Measurements from ENCODE around the gene KBTBD7. TPM values are rescaled to one million over a fixed set of nuclear protein-coding genes. Genes with fewer than 3 reads are reported as not detected.

KBTBD7 gene, protein sequence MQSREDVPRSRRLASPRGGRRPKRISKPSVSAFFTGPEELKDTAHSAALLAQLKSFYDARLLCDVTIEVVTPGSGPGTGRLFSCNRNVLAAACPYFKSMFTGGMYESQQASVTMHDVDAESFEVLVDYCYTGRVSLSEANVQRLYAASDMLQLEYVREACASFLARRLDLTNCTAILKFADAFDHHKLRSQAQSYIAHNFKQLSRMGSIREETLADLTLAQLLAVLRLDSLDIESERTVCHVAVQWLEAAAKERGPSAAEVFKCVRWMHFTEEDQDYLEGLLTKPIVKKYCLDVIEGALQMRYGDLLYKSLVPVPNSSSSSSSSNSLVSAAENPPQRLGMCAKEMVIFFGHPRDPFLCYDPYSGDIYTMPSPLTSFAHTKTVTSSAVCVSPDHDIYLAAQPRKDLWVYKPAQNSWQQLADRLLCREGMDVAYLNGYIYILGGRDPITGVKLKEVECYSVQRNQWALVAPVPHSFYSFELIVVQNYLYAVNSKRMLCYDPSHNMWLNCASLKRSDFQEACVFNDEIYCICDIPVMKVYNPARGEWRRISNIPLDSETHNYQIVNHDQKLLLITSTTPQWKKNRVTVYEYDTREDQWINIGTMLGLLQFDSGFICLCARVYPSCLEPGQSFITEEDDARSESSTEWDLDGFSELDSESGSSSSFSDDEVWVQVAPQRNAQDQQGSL
- polyA plus RNA-seq (2012; ENCODE audit: insufficient read depth, insufficient read length), result 9.0 TPM

GRCh38 chr13:41193919-41194824, at the start of gene KBTBD7:
TSS of gene KBTBD7 (minus strand) at chr13:41194569. CDS start at chr13:41194257, 312 bp downstream.
- DNase-seq (ENCODE audit: low read depth, low spot score), result peak; percentile 90
- peak within 1 kb of the TSS; percentile 78 for H3K4me3 ChIP-seq (ENCODE audit: low read length)

- no peak for DNase-seq (ENCODE audit: low read depth, low spot score)
These were observed 47.3 kb upstream of the KBTBD7 start for GRCh38 chr13:41241626-41242025.

GRCh38 chr13:41236369-41236768, 42.0 kb upstream of the KBTBD7 start:
- no peak overlapping the region for H3K4me3 ChIP-seq (ENCODE audit: low read length)
- DNase-seq (ENCODE audit: low read depth, low spot score), result no peak

More at GRCh38 chr13:41241626-41242025, 47.3 kb upstream of the KBTBD7 start:
- H3K4me3 ChIP-seq (ENCODE audit: low read length), result no peak overlapping the region

- no peak overlapping the region for H3K4me3 ChIP-seq (ENCODE audit: low read length)
- no peak for DNase-seq (ENCODE audit: low read depth, low spot score)
These were observed 38.5 kb upstream of the KBTBD7 start for GRCh38 chr13:41232578-41233480.

- H3K4me3 ChIP-seq (ENCODE audit: low read length), result no peak overlapping the region
- DNase-seq (ENCODE audit: low read depth, low spot score), result no peak
These were observed 37.4 kb upstream of the KBTBD7 start for GRCh38 chr13:41231786-41232185.

DNA sequence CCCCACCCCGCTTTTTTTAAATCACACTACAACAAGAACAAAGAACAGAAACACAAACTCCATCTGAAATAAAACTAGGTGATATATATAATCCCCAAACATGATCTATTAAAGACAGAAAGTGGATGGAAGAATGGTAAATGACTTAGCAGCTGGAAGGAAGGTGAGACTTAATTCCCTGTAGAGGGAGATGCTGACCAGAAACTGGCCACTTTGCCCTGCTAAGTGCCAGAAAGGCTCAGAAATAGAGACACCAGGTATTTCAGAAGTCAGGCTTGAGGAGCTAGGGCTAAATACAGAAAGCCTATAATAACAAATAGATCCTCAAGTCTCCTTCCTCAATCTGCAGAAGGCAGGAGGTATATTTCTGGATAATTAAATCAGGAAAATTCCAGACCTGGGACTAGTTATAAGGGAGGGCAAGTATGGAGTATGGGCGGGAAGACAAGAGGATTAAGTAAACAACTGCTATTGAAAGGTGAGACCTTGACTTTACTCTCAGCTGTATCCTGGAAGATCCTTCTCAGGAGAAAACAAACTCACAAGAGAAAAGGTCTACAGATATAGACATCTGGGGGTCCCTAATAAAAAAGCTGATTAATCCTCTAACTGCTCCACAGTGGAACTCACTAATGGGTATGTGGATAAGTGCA, 36.8 kb upstream of the KBTBD7 start:
- no peak for DNase-seq (ENCODE audit: low read depth, low spot score)
- H3K4me3 ChIP-seq (ENCODE audit: low read length), result no peak overlapping the region

GRCh38 chr13:41229356-41229755, 35.0 kb upstream of the KBTBD7 start:
- H3K4me3 ChIP-seq (ENCODE audit: low read length), result no peak overlapping the region
- DNase-seq (ENCODE audit: low read depth, low spot score), result no peak

GRCh38 chr13:41224113-41225110, 30.0 kb upstream of the KBTBD7 start:
- no peak for DNase-seq (ENCODE audit: low read depth, low spot score)
- no peak overlapping the region for H3K4me3 ChIP-seq (ENCODE audit: low read length)

- H3K4me3 ChIP-seq (ENCODE audit: low read length), result no peak overlapping the region
- peak; percentile 63 for DNase-seq (ENCODE audit: low read depth, low spot score)
These were observed 28.0 kb upstream of the KBTBD7 start for GRCh38 chr13:41222259-41222852.

DNA sequence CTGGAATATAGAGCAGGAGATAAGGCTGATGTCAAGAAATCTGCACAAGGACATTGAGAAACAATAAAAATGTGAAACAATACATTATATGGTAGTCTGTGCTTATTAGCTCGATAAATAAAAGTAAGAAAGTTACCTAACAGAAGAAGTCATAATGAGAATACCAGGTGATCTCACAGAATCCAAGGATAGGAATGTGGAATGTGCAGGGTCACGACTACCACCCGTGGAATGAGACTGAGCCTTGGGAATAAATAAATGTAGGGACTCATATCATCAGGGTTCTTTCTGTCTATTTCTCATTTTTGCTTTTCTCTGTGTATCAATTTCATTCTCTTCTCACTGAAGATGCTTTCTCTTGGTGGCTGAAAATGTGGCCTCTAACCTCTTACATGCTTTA, 26.0 kb upstream of the KBTBD7 start:
- DNase-seq (ENCODE audit: low read depth, low spot score), result no peak
- H3K4me3 ChIP-seq (ENCODE audit: low read length), result no peak overlapping the region

DNA sequence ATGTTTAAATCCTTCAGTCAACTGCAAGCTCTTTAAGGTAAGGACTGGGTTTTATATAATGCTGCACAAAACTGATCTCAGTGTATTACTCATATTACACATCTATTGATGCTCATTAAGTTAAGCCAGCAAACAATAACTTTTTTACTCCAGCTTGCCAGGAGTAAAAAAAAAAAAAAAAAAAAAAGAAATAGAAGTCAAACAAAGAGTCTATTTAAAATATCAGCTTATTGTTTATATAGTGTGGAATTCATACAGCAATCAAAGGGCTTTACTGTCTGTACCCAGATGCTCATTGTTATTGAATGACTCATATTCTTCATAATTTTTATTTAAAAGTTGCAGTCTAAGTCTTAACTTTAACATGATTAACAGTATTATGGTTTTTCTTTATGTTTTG, 21.8 kb upstream of the KBTBD7 start:
- DNase-seq (ENCODE audit: low read depth, low spot score), result no peak
- no peak overlapping the region for H3K4me3 ChIP-seq (ENCODE audit: low read length)

DNA sequence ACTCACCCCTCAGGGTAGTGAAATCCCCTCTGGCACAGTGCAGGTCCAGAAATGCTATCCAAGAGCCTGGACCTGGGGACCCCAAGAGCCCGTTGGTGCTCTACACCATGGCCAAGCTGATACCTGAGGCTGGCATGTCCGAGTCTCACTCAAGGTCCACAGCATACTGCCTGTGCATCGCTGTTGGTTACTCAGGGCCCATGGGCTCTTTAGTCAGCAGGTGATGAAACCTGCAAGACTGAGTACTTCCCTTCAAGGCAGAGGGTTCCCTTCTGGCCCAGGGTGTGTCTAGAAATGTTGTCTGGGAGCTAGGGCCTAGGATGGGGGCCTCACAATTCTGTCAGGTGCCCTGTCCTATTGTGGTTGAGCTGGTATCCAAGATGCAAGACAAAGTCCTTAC, 19.6 kb upstream of the KBTBD7 start:
- no peak overlapping the region for H3K4me3 ChIP-seq (ENCODE audit: low read length)
- DNase-seq (ENCODE audit: low read depth, low spot score), result no peak

- DNase-seq (ENCODE audit: low read depth, low spot score), result no peak
These were observed 18.9 kb upstream of the KBTBD7 start for GRCh38 chr13:41213316-41213715.

DNA sequence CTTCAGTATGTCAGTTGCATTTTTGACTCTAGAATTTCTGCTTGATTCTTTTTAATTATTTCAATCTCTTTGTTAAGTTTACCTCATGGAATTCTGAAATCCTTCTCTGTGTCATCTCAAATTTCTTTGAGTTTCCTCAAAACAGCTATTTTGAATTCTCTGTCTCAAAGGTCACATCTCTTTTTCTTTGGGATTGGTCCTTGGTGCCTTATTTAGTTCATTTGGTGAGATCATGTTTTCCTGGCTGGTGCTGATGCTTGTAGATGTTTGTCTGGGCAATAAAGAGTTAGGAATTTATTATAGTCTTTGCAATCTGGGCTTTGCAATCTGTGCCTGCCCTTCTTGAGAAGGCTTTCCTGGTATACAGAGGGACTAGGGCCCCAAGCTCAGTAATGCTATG, 18.5 kb upstream of the KBTBD7 start:
- H3K4me3 ChIP-seq (ENCODE audit: low read length), result no peak overlapping the region
- no peak for DNase-seq (ENCODE audit: low read depth, low spot score)

More at GRCh38 chr13:41213316-41213715, 18.9 kb upstream of the KBTBD7 start:
- no peak overlapping the region for H3K4me3 ChIP-seq (ENCODE audit: low read length)

DNA sequence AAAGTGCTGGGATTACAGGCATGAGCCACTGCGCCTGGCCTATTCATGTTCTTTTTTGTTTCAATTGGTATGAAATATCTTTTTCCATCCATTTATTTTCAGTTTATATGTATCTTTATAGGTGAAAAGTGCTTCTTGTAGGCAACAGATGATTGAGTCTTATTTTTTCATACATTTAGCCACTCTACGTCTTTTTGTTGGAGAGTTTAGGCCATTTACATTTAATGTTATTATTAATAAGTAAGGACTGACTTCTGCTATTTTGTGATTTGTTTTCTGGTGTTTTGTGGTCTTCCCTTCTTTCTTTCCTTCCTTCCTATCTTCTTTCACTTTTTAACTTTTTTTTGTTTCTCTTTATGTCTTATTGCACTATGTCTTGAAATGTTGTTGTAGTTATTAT, 16.7 kb upstream of the KBTBD7 start:
- no peak for DNase-seq (ENCODE audit: low read depth, low spot score)
- no peak overlapping the region for H3K4me3 ChIP-seq (ENCODE audit: low read length)

DNA sequence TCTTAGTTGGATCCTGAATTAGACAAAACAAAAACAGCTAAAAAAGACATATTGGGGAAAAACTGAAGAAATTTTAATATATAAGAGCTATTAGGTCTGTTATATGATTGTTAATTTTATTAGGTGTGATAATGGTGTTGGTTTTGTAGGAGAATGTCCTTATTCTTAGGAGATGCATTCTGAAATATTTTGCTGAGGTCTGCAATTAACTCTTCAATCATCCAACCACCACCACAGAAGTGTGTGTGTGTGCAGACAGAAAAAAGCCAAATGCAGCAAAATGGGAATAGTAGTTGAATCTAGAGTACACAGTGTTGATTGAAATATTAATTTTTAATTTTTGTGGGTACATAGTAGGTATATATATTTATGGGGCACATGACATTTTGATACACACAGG, 12.1 kb upstream of the KBTBD7 start:
- DNase-seq (ENCODE audit: low read depth, low spot score), result no peak
- H3K4me3 ChIP-seq (ENCODE audit: low read length), result no peak overlapping the region

DNA sequence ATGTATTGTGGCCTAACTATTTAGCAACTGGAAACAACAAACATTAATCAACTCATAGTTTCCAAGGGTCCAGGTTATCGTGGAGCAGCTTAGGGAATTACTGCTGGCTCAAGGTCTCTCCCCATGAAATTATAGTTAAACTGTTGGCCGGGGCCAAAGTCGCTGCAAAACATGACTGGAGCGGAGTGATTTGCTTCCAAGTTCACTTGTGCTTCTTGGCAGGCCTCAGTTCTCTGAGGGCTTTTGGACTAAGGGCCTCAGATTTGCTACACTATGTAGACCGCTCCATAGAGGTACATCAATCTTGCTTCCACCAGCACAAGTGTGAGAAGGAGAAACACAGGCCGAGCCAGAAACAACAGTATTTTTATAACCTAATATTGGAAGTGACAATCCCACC, 9.4 kb upstream of the KBTBD7 start:
- no peak for DNase-seq (ENCODE audit: low read depth, low spot score)
- no peak overlapping the region for H3K4me3 ChIP-seq (ENCODE audit: low read length)

Data from Jurkat, Clone E6-1 (cell line).